Stomach (tissue), 9 donors: ENCODE results near the gene TNF. TPM values are rescaled to one million over a fixed set of nuclear protein-coding genes. Genes with fewer than 3 reads are reported as not detected.

ENCODE experiments used
- DNase-seq, 2 donors: peaks; one replicate each; pipeline versions ENCODE4 v3.0.0 to v3.0.0-alpha.2; 2013 to 2019
- H3K27ac ChIP-seq, 5 donors: fragments of 200-600 bp in 4 of 5; sonication (generic) in 4 of 5; one replicate each; pipeline ENCODE4 v1.5.1; 2013 to 2019; ENCODE audit warnings: mild to moderate bottlenecking in 1 of 5, moderate library complexity in 1 of 5
- H3K27me3 ChIP-seq, 3 donors: fragments of 200-600 bp; sonication (generic); one replicate each; pipeline ENCODE4 v1.5.1; 2017 to 2019; ENCODE audit warnings: mixed run types in 1 of 3
- H3K36me3 ChIP-seq, 4 donors: fragments of 200-600 bp; sonication (generic); 1 replicate in 3 of 4; 2 replicates in 1 of 4; pipeline ENCODE4 v1.5.1; 2016 to 2019
- H3K4me1 ChIP-seq, 4 donors: fragments of 200-600 bp; sonication (generic); one replicate each; pipeline ENCODE4 v1.5.1; 2016 to 2019
- H3K4me3 ChIP-seq, 4 donors: fragments of 200-600 bp; sonication (generic) in 3 of 4; one replicate each; pipeline ENCODE4 v1.5.1; 2016 to 2019; ENCODE audit warnings: mild to moderate bottlenecking in 1 of 4
- H3K9me3 ChIP-seq, 4 donors: fragments of 200-600 bp; sonication (generic); one replicate each; pipeline ENCODE4 v1.5.1; 2016 to 2019
- CTCF ChIP-seq, 7 experiments: fragments of 450-650 bp in 4 of 7; fragments of 200-600 bp in 3 of 7; sonication (generic) in 3 of 7; IDR thresholded peaks; one replicate each; pipeline ENCODE4 v1.5.1; 2016 to 2019; ENCODE audit warnings: antibody characterized with exemption in 7 of 7, control low read depth in 2 of 7, mild to moderate bottlenecking in 1 of 7
- EP300 ChIP-seq: sonication (generic); formaldehyde crosslinking; IDR thresholded peaks from one replicate; pipeline ENCODE4 v1.6.1; 2017; ENCODE audit warnings: antibody characterized with exemption
- POLR2A ChIP-seq, 4 donors: fragments of 450-650 bp; IDR thresholded peaks; one replicate each; pipeline ENCODE4 v1.6.1; 2016; ENCODE audit warnings: antibody characterized with exemption in 4 of 4, control low read depth in 2 of 4, mild to moderate bottlenecking in 1 of 4, moderate library complexity in 1 of 4
- POLR2AphosphoS5 ChIP-seq, 3 donors: sonication (generic); formaldehyde crosslinking; IDR thresholded peaks; one replicate each; pipeline ENCODE4 v1.6.1; 2016; ENCODE audit warnings: antibody characterized with exemption in 3 of 3
- WGBS, 5 donors: extraction: QIAGEN DNeasy Blood & Tissue Kit in 3 of 5; methylation state at CpG; one replicate each; pipeline versions ENCODE4 v1.1.5 to v1.1.7; 2013 to 2018; 5-methylcytosine and 5-hydroxymethylcytosine counted together
- intact Hi-C: fragments of 100-400 bp; cut with DNase I; formaldehyde crosslinking; loops from one replicate; pipeline ENCODE4 v1.15.1; 2023; ENCODE audit warnings: low total_unique reads
- polyA plus RNA-seq, 3 donors: library from polyadenylated mRNA; stranded (reverse); fragments of 200-250 nt; gene quantifications; one replicate each; pipeline ENCODE4 v1.2.3, GENCODE V29; 2013
- total RNA-seq, 5 donors: library from RNA; depleted of rRNA; stranded (reverse); fragments of >200 nt; gene quantifications; one replicate each; pipeline versions ENCODE4 v1.1.0 to v1.2.3, GENCODE V29; 2014 to 2016
- donor health status: healthy with polysubstance abuse.
- donor health status: Bipolar disorder and iron deficiency.
- donor health status: healthy.

The TNF gene
- total and polyA plus RNA-seq, 8 donors, result 0.28 to 0.58 (median 0.31) TPM; not detected in 5

DNA sequence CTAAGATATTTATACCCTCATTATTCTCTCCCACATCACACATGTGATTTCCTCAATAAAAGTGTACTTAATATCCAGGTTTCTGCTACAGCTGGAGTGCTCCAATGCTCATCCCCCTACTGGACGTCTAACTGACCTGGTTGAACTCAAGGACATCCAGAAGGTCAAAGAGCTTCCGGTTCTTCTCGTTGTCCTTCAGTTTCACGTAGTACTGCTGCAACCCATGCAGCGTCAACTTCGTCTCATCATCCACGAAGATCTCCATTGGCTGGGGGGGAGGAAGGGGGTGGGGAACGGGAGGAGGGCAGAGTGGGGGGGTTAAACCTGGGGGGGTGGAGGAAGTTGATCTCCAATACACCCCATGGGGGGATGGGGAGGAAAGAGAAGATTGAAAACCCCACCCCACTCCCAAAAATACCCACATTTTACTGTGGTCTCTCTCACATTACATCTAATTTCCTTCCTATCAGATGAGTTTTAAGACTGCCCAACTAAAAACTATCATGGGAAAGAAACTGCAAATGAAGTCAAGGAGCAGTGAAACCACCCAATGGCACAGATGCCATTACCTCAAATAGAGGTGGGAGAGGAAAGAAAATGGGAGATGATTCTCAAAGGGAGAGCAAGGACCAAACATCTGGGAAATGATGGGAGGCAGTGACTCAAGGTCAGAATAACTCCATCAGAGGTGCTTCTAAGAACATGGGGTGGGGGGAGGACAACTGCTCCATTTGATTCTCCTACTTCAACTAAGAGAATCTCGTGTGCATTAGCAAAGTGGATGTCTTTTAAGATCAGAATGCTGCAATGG lies 42.5 kb upstream of the TNF start:
- no peak overlapping the region for H3K4me3 ChIP-seq
- no peaks in the 10 kb centered on the region for H3K27me3 ChIP-seq
- no peak for DNase-seq
- no peak overlapping the region for H3K27ac ChIP-seq
- no peak for TF ChIP-seq EP300
- TF ChIP-seq POLR2A (IDR thresholded peaks at IDR 0.05), result no peak
- TF ChIP-seq CTCF (IDR thresholded peaks at IDR 0.05), result no peak
- no peak for TF ChIP-seq POLR2AphosphoS5 (IDR thresholded peaks at IDR 0.05)
- peaks cover 81 to 87% (median 85%) of the 10 kb centered on the region in 4 donors for H3K36me3 ChIP-seq
- H3K4me1 ChIP-seq, result peaks cover 0 to 29% (median 16%) of the 10 kb centered on the region in 4 donors
- intact Hi-C loops, result no loop called here
- no peaks in the 10 kb centered on the region for H3K9me3 ChIP-seq
- 57 to 68% (median 63%) methylated on average over 9 of the region's 9 CpGs for WGBS, 5 donors

DNA sequence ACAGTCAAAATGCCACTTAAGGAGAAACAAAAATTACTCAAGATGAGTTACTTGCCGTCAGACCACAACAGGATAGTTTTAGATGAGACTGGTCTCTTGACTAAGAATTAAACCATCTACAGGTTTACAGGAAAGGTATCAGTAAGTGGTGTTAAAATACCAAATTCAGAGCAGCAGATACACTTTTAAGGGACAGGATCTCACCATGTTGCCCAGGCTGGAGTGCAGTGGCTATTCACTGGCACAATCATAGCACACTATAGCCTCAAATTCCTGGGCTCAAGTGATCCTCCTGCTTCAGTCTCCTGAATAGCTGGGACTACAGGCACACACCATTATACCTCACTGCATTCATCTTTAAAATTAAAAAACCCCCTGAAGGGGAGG lies 41.9 kb upstream of the TNF start:
- WGBS, 5 donors, result 74 to 100% (median 82%) methylated on average over 1 of the region's 1 CpG

GRCh38 chr6:31534011-31534410 lies 41.4 kb upstream of the TNF start:
- Histone ChIP-seq H3K4me3 (no peak overlapping the region), H3K9me3 (no peaks in the 10 kb centered on the region), H3K27ac (no peak overlapping the region), H3K4me1 (peaks cover 6 to 36% (median 26%) of the 10 kb centered on the region in 4 donors), H3K27me3 (no peaks in the 10 kb centered on the region), H3K36me3 (peaks cover 91 to 98% (median 97%) of the 10 kb centered on the region in 4 donors)
- 86 to 97% (median 94%) methylated on average over 6 of the region's 6 CpGs for WGBS, 5 donors
- no peak for DNase-seq
- intact Hi-C loops, result no loop called here
- TF ChIP-seq POLR2AphosphoS5 (IDR thresholded peaks at IDR 0.05) (peak in 1 of 3 donors; percentile 2), CTCF (IDR thresholded peaks at IDR 0.05) (no peak)

More for the DNA sequence above, 41.9 kb upstream of the TNF start:
- H3K4me1 ChIP-seq, result peaks cover under 1 to 35% (median 21%) of the 10 kb centered on the region in 4 donors
- no peak for DNase-seq
- H3K27ac ChIP-seq, result no peak overlapping the region
- TF ChIP-seq POLR2A (IDR thresholded peaks at IDR 0.05), result no peak
- no peak for TF ChIP-seq CTCF (IDR thresholded peaks at IDR 0.05)
- TF ChIP-seq POLR2AphosphoS5 (IDR thresholded peaks at IDR 0.05), result no peak
- no peak for TF ChIP-seq EP300
- no peak overlapping the region for H3K4me3 ChIP-seq
- no peaks in the 10 kb centered on the region for H3K9me3 ChIP-seq
- intact Hi-C loops, result no loop called here
- no peaks in the 10 kb centered on the region for H3K27me3 ChIP-seq
- H3K36me3 ChIP-seq, result peaks cover 87 to 93% (median 91%) of the 10 kb centered on the region in 4 donors

- TF ChIP-seq CTCF (IDR thresholded peaks at IDR 0.05) (no peak), EP300 (no peak), POLR2AphosphoS5 (IDR thresholded peaks at IDR 0.05) (no peak), POLR2A (IDR thresholded peaks at IDR 0.05) (no peak)
- H3K36me3 ChIP-seq, result peaks cover 96 to 100% (median 100%) of the 10 kb centered on the region in 4 donors
Observed at GRCh38 chr6:31534521-31535040, 40.8 kb upstream of the TNF start.

More at GRCh38 chr6:31534521-31535040, 40.8 kb upstream of the TNF start:
- H3K27ac ChIP-seq, result no peak overlapping the region
- WGBS, 5 donors, result 90 to 91% (median 90%) methylated on average over 24 of the region's 24 CpGs
- H3K4me1 ChIP-seq, result peaks cover 12 to 42% (median 31%) of the 10 kb centered on the region in 4 donors
- H3K27me3 ChIP-seq, result no peaks in the 10 kb centered on the region
- no peak for DNase-seq
- H3K9me3 ChIP-seq, result no peaks in the 10 kb centered on the region
- no peak overlapping the region for H3K4me3 ChIP-seq
- intact Hi-C loops, result no loop called here
